ENCODE results near the gene ROCK2. TPM values are rescaled to one million over a fixed set of nuclear protein-coding genes. Genes with fewer than 3 reads are reported as not detected.
"Not testable (repeated sequence)": the region's sequence is repeated elsewhere in the genome, so short reads cannot be mapped to it uniquely, and the experiment has no call there.

The ROCK2 gene
- total RNA-seq, 2 experiments from 2014 or later: 14.4 to 16.7 TPM

DNA sequence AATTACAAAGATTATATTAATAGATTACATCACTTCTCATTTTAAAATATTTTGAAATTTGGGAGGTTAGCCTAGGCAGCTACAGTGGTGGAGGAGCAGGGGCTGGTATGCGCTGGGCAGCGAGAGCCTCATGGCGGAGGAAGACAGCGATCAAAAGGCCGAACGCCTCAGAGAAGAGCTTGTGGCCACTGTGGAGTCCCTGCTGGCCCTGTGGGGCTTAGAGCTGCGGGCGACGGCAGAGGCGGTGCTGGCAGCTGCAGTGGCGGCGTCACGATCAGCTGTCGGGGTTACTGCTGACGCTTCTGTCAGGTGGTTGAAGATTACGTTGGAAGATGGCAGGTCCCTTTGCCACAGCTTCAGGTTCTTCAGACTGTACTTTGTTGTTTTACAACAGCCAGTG is 87.4 kb downstream of the ROCK2 start:
- ChIA-PET CTCF (no interaction called here), POLR2A (no interaction called here)
- intact Hi-C loops (cut with DNase I, micrococcal nuclease): no loop called here
- H3K36me3 Mint-ChIP-seq (ENCODE audit: low read depth): peaks cover 16% of the 10 kb centered on the region
- no peaks in the 10 kb centered on the region for H3K4me1 Mint-ChIP-seq
- no peaks in the 10 kb centered on the region for H3K27me3 Mint-ChIP-seq
- DNase-seq: no peak
- no peak overlapping the region for H3K27ac Mint-ChIP-seq
- H3K9me3 Mint-ChIP-seq (ENCODE audit: low read depth): peaks cover 4% of the 10 kb centered on the region
- ATAC-seq: no peak
- H3K4me3 Mint-ChIP-seq: no peak overlapping the region

DNA sequence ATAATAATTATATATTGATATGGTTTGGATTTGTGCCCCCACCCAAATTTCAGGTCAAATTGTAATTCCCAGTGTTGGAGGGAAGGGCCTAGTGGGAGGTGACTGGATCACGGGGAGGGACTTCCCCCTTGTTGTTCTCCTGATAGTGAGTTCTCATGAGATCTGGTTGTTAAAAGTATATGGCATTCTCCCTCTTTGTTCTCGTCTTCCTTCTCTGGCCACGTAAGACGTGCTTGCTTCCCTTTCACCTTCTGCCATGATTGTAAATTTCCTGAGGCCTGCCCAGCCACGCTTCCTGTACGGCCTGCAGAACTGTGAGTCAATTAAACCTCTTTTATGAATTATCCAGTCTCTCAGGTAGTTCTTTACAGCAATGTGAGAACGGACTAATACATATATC is 88.3 kb downstream of the ROCK2 start:
- CTCF ChIA-PET: no interaction called here
- DNase-seq: no peak
- intact Hi-C loops (cut with DNase I, micrococcal nuclease): no loop called here
- no peak overlapping the region for H3K4me3 Mint-ChIP-seq
- ATAC-seq: no peak
- POLR2A ChIA-PET: no interaction called here
- no peaks in the 10 kb centered on the region for H3K27me3 Mint-ChIP-seq
- peaks cover 3% of the 10 kb centered on the region for H3K4me1 Mint-ChIP-seq
- H3K27ac Mint-ChIP-seq: no peak overlapping the region
- peaks cover 4% of the 10 kb centered on the region for H3K9me3 Mint-ChIP-seq (ENCODE audit: low read depth)
- H3K36me3 Mint-ChIP-seq (ENCODE audit: low read depth): peaks cover 16% of the 10 kb centered on the region

DNA sequence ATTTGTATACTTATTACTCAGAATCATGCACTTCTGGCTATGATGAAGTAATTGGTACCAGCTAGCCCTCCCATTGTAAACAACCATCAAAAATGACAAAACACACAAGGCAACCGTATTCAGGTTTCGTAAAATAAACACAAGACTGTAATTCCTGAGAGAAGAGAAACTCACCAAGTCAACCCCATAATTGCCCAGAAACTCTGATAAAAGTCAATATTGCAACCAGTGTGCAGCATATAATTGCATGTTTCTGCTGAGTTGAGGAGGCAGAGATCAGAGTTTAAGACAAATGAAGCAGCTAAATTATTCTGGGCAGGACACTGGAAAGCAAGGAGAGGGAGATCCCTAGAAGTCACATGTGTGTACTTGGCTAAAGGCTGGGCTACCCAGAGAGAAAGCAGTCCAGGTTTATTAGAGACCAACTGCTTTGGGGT is 90.3 kb downstream of the ROCK2 start:
- H3K27me3 Mint-ChIP-seq: no peaks in the 10 kb centered on the region
- peaks cover 3% of the 10 kb centered on the region for H3K4me1 Mint-ChIP-seq
- H3K9me3 Mint-ChIP-seq (ENCODE audit: low read depth): peaks cover 4% of the 10 kb centered on the region
- DNase-seq: no peak
- no peak overlapping the region for H3K27ac Mint-ChIP-seq
- CTCF ChIA-PET: no interaction called here
- peaks cover 16% of the 10 kb centered on the region for H3K36me3 Mint-ChIP-seq (ENCODE audit: low read depth)
- intact Hi-C loops (cut with DNase I, micrococcal nuclease): no loop called here
- H3K4me3 Mint-ChIP-seq: no peak overlapping the region
- no peak for ATAC-seq
- POLR2A ChIA-PET: no interaction called here

DNA sequence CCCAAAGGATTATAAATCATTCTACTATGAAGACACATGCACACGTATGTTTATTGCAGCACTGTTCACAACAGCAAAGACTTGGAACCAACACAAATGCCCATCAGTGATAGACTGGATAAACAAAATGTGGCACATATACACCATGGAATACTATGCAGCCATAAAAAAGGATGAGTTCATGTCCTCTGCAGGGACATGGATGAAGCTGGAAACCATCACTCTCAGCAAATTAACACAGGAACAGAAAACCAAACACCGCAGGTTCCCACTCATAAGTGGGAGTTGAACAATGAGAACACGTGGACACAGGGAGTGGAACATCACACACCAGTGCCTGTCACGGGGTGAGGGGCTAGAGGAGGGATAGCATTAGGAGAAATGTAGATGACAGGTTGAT is 92.0 kb downstream of the ROCK2 start:
- H3K4me3 Mint-ChIP-seq; H3K9me3 Mint-ChIP-seq (ENCODE audit: low read depth); H3K4me1 Mint-ChIP-seq; H3K27ac Mint-ChIP-seq; CTCF ChIA-PET; ATAC-seq; DNase-seq; intact Hi-C loops (cut with DNase I, micrococcal nuclease); H3K27me3 Mint-ChIP-seq; POLR2A ChIA-PET: not testable (repeated sequence)
- H3K36me3 Mint-ChIP-seq (ENCODE audit: low read depth): peaks cover 14% of the 10 kb centered on the region

DNA sequence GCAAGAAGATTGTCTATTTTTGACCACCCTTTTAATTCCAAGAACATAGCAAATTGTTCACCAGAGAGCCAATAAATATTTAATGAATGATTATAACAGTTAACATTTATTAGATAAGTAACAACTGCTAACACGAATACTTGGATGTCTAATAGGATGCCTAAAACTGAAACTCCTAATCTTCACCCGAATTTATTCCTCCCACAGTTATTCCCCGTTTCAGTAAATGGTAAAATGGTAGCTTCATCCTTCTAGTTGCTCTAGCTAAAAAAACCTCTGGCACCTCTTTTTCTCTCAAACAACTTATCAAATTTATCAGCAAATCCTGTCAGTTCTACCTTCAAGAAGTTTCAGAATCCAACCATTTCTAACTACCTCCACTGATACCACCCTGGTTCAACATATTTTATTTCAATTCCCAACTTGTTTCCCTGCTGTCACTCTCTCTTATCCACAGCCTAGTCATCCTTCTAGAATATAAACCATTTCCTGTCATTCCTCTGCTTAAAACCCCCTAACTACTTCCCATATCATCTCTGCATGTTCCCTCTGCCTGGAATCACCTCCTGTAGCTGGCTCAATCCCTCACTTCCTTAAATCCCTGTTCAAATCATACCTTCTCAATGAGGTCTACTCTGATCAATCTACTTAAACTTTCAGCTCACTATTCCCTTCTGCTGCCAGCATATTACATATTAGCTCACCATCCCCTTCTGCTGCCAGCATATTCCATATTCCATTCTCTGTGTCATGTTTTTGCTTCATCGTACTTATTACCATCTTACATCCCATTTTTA is 93.8 kb downstream of the ROCK2 start:
- POLR2A ChIA-PET: interaction anchor here (0.6 kb wide), 1 partner anchor 30 kb away, joined by 5 read pairs; no protein-coding TSS in a partner anchor
- Mint-ChIP-seq H3K36me3 (ENCODE audit: low read depth) (peaks cover 13% of the 10 kb centered on the region), H3K4me3 (no peak overlapping the region), H3K27ac (no peak overlapping the region), H3K4me1 (peaks cover 3% of the 10 kb centered on the region), H3K27me3 (no peaks in the 10 kb centered on the region), H3K9me3 (ENCODE audit: low read depth) (peaks cover 4% of the 10 kb centered on the region)
- DNase-seq (no peak), ATAC-seq (no peak)
- intact Hi-C loops (cut with DNase I, micrococcal nuclease): no loop called here
- CTCF ChIA-PET: interaction anchor here (0.7 to 1.4 kb wide), 3 partner anchors 11 to 230 kb away, joined by 3 to 5 read pairs (median 3); no protein-coding TSS in a partner anchor

DNA sequence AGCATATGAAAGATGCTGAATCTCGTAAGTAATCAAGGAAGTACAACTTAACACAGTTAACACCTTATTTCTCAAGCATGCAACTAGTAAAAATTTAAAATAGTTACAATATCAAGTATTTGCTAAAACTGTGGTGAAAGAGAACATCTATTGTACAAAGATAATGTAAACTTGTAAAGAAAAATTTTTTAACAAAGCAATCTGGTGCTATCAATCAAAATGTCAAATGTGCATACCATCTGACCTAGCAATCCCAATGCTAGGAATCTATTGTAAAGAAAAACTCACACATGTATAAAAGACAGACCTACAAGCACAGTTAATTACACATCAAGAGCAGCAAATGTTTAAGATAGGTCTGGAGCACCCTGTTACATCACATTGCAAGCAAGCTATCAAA is 99.1 kb downstream of the ROCK2 start:
- Mint-ChIP-seq H3K4me3 (no peak overlapping the region), H3K27ac (no peak overlapping the region), H3K27me3 (no peaks in the 10 kb centered on the region), H3K4me1 (no peaks in the 10 kb centered on the region), H3K9me3 (ENCODE audit: low read depth) (no peaks in the 10 kb centered on the region), H3K36me3 (ENCODE audit: low read depth) (peaks cover 9% of the 10 kb centered on the region)
- POLR2A ChIA-PET: no interaction called here
- ATAC-seq (no peak), DNase-seq (no peak)
- CTCF ChIA-PET: interaction anchor here (0.6 kb wide), 1 partner anchor 1384 kb away, joined by 3 read pairs; no protein-coding TSS in a partner anchor
- intact Hi-C loops (cut with DNase I, micrococcal nuclease): no loop called here

DNA sequence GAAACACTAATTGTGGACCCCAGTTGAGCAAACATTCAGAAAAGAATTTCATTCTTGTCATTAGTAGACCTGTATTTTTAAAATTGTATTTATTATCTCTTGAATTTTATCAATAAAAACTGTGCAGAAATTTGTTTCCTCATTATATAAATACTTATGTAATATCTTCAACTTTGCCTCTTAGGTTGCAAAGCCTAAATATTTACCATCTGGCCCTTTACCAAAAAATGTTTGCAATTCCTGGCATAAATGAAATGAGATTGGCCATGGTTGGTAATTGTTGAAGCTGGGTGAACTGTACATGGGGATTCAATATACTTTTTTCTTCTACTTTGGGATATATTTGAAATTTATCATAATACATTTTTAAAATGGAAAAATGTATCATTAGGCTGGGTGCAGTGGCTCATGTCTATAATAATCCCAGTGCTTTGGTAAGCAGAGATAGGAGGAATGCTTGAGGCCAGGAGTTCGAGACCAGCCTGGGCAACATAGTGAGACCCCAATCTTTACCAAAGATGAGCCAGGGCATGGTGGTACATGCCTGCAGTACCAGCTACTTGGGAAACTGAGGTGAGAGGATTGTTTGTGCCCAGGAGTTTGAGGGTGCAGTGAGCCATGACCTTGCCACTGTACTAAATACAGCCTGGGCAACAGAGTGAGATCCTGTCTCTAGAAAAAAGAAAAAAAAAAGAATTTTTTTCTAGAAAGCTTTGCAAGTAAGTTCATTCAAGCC is 100.2 kb downstream of the ROCK2 start:
- CTCF ChIA-PET: no interaction called here
- no peak for ATAC-seq
- Mint-ChIP-seq H3K27ac (no peak overlapping the region), H3K36me3 (ENCODE audit: low read depth) (peaks cover 9% of the 10 kb centered on the region), H3K4me3 (no peak overlapping the region), H3K9me3 (ENCODE audit: low read depth) (no peaks in the 10 kb centered on the region), H3K27me3 (no peaks in the 10 kb centered on the region), H3K4me1 (no peaks in the 10 kb centered on the region)
- POLR2A ChIA-PET: no interaction called here
- no peak for DNase-seq
- intact Hi-C loops (cut with DNase I, micrococcal nuclease): no loop called here

DNA sequence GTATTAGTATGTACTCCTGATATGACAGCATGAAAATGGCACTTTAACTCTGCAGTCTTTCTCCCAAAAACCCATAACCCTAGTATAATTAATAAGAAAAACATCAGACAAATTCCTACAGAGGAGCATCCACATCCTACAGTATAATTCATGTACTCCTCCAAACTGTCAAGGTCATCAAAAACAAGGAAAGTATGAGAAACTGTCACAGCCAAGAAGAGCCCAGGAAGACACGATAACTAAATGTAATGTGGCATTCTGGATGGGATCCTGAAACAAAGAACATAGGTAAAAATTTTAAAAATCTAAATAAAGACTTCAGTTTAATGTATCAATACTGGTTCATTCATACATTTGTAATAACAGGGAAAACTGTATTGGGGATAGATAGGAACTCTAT is 100.9 kb downstream of the ROCK2 start:
- Mint-ChIP-seq H3K27ac (no peak overlapping the region), H3K4me1 (no peaks in the 10 kb centered on the region), H3K36me3 (ENCODE audit: low read depth) (peaks cover 9% of the 10 kb centered on the region), H3K27me3 (no peaks in the 10 kb centered on the region), H3K9me3 (ENCODE audit: low read depth) (no peaks in the 10 kb centered on the region), H3K4me3 (no peak overlapping the region)
- CTCF ChIA-PET: no interaction called here
- DNase-seq: no peak
- ATAC-seq: no peak
- intact Hi-C loops (cut with DNase I, micrococcal nuclease): no loop called here
- POLR2A ChIA-PET: no interaction called here

DNA sequence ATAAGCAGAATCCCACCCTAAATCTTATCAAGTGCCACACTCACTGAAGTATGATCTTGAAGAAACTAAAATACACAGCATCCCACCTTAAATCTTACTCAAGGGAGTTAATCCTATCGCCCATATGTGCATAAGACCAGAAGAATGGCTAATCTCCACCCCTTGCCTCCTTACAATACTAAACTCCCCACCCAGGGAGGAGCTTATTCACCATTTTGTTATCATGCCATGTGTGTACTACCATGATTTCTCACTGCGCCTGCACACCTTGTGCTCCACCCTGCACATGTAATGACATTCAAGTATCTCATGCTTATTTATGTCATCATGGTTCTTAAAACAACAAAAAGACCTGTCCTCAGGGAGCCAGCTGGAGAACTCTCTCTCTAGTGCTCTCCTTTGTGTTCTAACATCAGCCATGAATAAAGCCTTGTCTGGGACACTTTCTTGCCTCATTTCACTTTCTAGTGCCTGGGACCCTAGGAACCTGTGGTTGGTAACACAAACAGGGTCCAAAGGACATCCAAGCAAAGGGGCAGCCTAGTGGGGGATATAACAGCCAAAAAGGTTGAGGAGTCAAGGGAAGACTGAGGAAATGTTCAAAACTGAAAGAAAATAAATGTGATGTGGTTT is 101.8 kb downstream of the ROCK2 start:
- ChIA-PET POLR2A (no interaction called here), CTCF (interaction anchor here (0.9 kb wide), 1 partner anchor 20 kb away, joined by 3 read pairs; no protein-coding TSS in a partner anchor)
- no peak overlapping the region for H3K4me3 Mint-ChIP-seq
- no peak for DNase-seq
- no peaks in the 10 kb centered on the region for H3K4me1 Mint-ChIP-seq
- H3K27ac Mint-ChIP-seq: no peak overlapping the region
- no peak for ATAC-seq
- intact Hi-C loops (cut with DNase I, micrococcal nuclease): no loop called here
- H3K9me3 Mint-ChIP-seq (ENCODE audit: low read depth): no peaks in the 10 kb centered on the region
- H3K27me3 Mint-ChIP-seq: no peaks in the 10 kb centered on the region
- H3K36me3 Mint-ChIP-seq (ENCODE audit: low read depth): peaks cover 9% of the 10 kb centered on the region

DNA sequence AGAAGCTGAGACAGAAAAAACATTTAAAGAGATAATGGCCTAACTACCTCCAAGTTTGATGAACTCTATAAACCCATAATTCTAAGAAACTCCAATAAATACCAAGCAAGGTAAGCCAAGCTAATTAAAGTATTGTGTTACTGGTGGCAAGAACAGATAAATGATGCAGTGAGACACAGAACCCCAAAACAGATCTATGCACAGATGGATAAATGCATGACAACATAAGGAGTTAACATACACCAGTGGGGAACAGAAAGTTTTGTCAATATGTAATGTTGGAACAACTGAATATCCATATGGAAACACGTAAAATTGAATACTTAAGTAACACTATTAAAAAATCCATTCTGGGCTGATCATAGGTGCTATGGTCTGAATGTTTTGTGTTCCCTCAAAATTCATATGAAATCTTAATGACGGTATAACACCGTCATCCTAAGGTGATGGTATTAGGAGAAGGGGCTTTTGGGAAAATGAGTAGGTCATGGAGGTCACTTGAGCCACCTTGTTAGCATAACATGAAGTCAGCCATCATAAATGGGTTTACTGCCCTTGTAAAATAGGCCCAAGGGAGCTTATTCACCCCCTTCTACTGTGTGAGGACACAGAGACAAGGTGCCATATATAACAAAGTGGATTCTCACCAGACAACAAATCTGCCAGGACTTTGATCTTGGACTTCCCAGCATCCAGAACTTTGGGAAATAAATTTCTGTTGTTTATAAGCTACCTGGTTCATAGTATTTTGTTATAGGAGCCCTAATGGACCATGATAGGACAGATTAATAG is 102.8 kb downstream of the ROCK2 start:
- H3K27me3 Mint-ChIP-seq: no peaks in the 10 kb centered on the region
- H3K27ac Mint-ChIP-seq: no peak overlapping the region
- intact Hi-C loops (cut with DNase I, micrococcal nuclease): no loop called here
- H3K4me3 Mint-ChIP-seq: no peak overlapping the region
- no peak for ATAC-seq
- CTCF ChIA-PET: interaction anchor here (0.9 kb wide), 1 partner anchor 21 kb away, joined by 3 read pairs; no protein-coding TSS in a partner anchor
- H3K36me3 Mint-ChIP-seq (ENCODE audit: low read depth): peaks cover 4% of the 10 kb centered on the region
- peaks cover 4% of the 10 kb centered on the region for H3K4me1 Mint-ChIP-seq
- POLR2A ChIA-PET: no interaction called here
- H3K9me3 Mint-ChIP-seq (ENCODE audit: low read depth): no peaks in the 10 kb centered on the region
- no peak for DNase-seq

All from activated CD4-positive, alpha-beta T cell treated with anti-CD3 and anti-CD28 coated beads for 36 hours (primary cell).